ENCODE data around the gene TOP2B. TPM values are rescaled to one million over a fixed set of nuclear protein-coding genes. Genes with fewer than 3 reads are reported as not detected.

Gene TOP2B
- total and polyA plus RNA-seq, 4 donors: 211 to 331 (median 254) TPM

GRCh38 chr3:25581335-25581734 is 83.4 kb downstream of the TOP2B start:
- H3K27ac ChIP-seq (ENCODE audit: low read depth, low read length): no peak overlapping the region
- no peak overlapping the region for H3K4me3 ChIP-seq (ENCODE audit: low read depth, low read length)
- 100% methylated on average over 2 of the region's 7 CpGs for WGBS (ENCODE audit: insufficient coverage)
- H3K27me3 ChIP-seq (ENCODE audit: control insufficient read depth, insufficient read depth, low read length): no peaks in the 10 kb centered on the region
- no peaks in the 10 kb centered on the region for H3K4me1 ChIP-seq (ENCODE audit: control insufficient read depth, insufficient read depth, low read length)
- peaks cover 5% of the 10 kb centered on the region for H3K36me3 ChIP-seq (ENCODE audit: control insufficient read depth, insufficient read depth, low read length)
- H3K9me3 ChIP-seq (ENCODE audit: control insufficient read depth, insufficient read depth, low read length): peaks cover 2% of the 10 kb centered on the region
- DNase-seq (ENCODE audit: low read depth in 4 of 6, low spot score in 6 of 6): no peak

GRCh38 chr3:25580534-25580933 is 84.2 kb downstream of the TOP2B start:
- no peak for DNase-seq (ENCODE audit: low read depth in 4 of 6, low spot score in 6 of 6)
- Histone ChIP-seq H3K4me1 (ENCODE audit: control insufficient read depth, insufficient read depth, low read length) (no peaks in the 10 kb centered on the region), H3K4me3 (ENCODE audit: low read depth, low read length) (no peak overlapping the region), H3K9me3 (ENCODE audit: control insufficient read depth, insufficient read depth, low read length) (peaks cover 2% of the 10 kb centered on the region), H3K27me3 (ENCODE audit: control insufficient read depth, insufficient read depth, low read length) (no peaks in the 10 kb centered on the region), H3K36me3 (ENCODE audit: control insufficient read depth, insufficient read depth, low read length) (peaks cover 5% of the 10 kb centered on the region), H3K27ac (ENCODE audit: low read depth, low read length) (no peak overlapping the region)
- 92% methylated on average over 7 of the region's 8 CpGs for WGBS (ENCODE audit: insufficient coverage)

GRCh38 chr3:25578059-25578458 is 86.6 kb downstream of the TOP2B start:
- H3K27ac ChIP-seq (ENCODE audit: low read depth, low read length): no peak overlapping the region
- WGBS (ENCODE audit: insufficient coverage): 77% methylated on average over 4 of the region's 10 CpGs
- H3K36me3 ChIP-seq (ENCODE audit: control insufficient read depth, insufficient read depth, low read length): peaks cover 5% of the 10 kb centered on the region
- peaks cover 2% of the 10 kb centered on the region for H3K9me3 ChIP-seq (ENCODE audit: control insufficient read depth, insufficient read depth, low read length)
- no peak overlapping the region for H3K4me3 ChIP-seq (ENCODE audit: low read depth, low read length)
- H3K27me3 ChIP-seq (ENCODE audit: control insufficient read depth, insufficient read depth, low read length): no peaks in the 10 kb centered on the region
- H3K4me1 ChIP-seq (ENCODE audit: control insufficient read depth, insufficient read depth, low read length): no peaks in the 10 kb centered on the region
- peak in 1 of 6 donors; percentile 82 for DNase-seq (ENCODE audit: low read depth in 4 of 6, low spot score in 6 of 6)

GRCh38 chr3:25576831-25577454 is 87.8 kb downstream of the TOP2B start:
- no peaks in the 10 kb centered on the region for H3K27me3 ChIP-seq (ENCODE audit: control insufficient read depth, insufficient read depth, low read length)
- no peaks in the 10 kb centered on the region for H3K9me3 ChIP-seq (ENCODE audit: control insufficient read depth, insufficient read depth, low read length)
- 90% methylated on average over 8 of the region's 15 CpGs for WGBS (ENCODE audit: insufficient coverage)
- no peak overlapping the region for H3K4me3 ChIP-seq (ENCODE audit: low read depth, low read length)
- H3K27ac ChIP-seq (ENCODE audit: low read depth, low read length): no peak overlapping the region
- peaks cover 5% of the 10 kb centered on the region for H3K36me3 ChIP-seq (ENCODE audit: control insufficient read depth, insufficient read depth, low read length)
- no peak for DNase-seq (ENCODE audit: low read depth in 4 of 6, low spot score in 6 of 6)
- H3K4me1 ChIP-seq (ENCODE audit: control insufficient read depth, insufficient read depth, low read length): no peaks in the 10 kb centered on the region

- H3K27ac ChIP-seq (ENCODE audit: low read depth, low read length): no peak overlapping the region
- WGBS (ENCODE audit: insufficient coverage): 96% methylated on average over 2 of the region's 4 CpGs
- no peak overlapping the region for H3K4me3 ChIP-seq (ENCODE audit: low read depth, low read length)
- H3K4me1 ChIP-seq (ENCODE audit: control insufficient read depth, insufficient read depth, low read length): no peaks in the 10 kb centered on the region
- H3K36me3 ChIP-seq (ENCODE audit: control insufficient read depth, insufficient read depth, low read length): peaks cover 2% of the 10 kb centered on the region
- no peaks in the 10 kb centered on the region for H3K9me3 ChIP-seq (ENCODE audit: control insufficient read depth, insufficient read depth, low read length)
- no peak for DNase-seq (ENCODE audit: low read depth in 4 of 6, low spot score in 6 of 6)
- H3K27me3 ChIP-seq (ENCODE audit: control insufficient read depth, insufficient read depth, low read length): no peaks in the 10 kb centered on the region
Observed at GRCh38 chr3:25576146-25576545, 88.6 kb downstream of the TOP2B start.

- H3K4me1 ChIP-seq (ENCODE audit: control insufficient read depth, insufficient read depth, low read length): no peaks in the 10 kb centered on the region
- H3K27me3 ChIP-seq (ENCODE audit: control insufficient read depth, insufficient read depth, low read length): no peaks in the 10 kb centered on the region
- WGBS (ENCODE audit: insufficient coverage): 96% methylated on average over 12 of the region's 12 CpGs
- no peaks in the 10 kb centered on the region for H3K9me3 ChIP-seq (ENCODE audit: control insufficient read depth, insufficient read depth, low read length)
- H3K4me3 ChIP-seq (ENCODE audit: low read depth, low read length): no peak overlapping the region
- no peak for DNase-seq (ENCODE audit: low read depth in 4 of 6, low spot score in 6 of 6)
- H3K27ac ChIP-seq (ENCODE audit: low read depth, low read length): no peak overlapping the region
- H3K36me3 ChIP-seq (ENCODE audit: control insufficient read depth, insufficient read depth, low read length): peaks cover 3% of the 10 kb centered on the region
Observed at GRCh38 chr3:25575001-25575400, 89.7 kb downstream of the TOP2B start.

GRCh38 chr3:25574172-25574765 is 90.4 kb downstream of the TOP2B start:
- no peaks in the 10 kb centered on the region for H3K9me3 ChIP-seq (ENCODE audit: control insufficient read depth, insufficient read depth, low read length)
- DNase-seq (ENCODE audit: low read depth in 4 of 6, low spot score in 6 of 6): no peak
- 100% methylated on average over 6 of the region's 16 CpGs for WGBS (ENCODE audit: insufficient coverage)
- no peak overlapping the region for H3K27ac ChIP-seq (ENCODE audit: low read depth, low read length)
- H3K4me3 ChIP-seq (ENCODE audit: low read depth, low read length): no peak overlapping the region
- no peaks in the 10 kb centered on the region for H3K4me1 ChIP-seq (ENCODE audit: control insufficient read depth, insufficient read depth, low read length)
- H3K36me3 ChIP-seq (ENCODE audit: control insufficient read depth, insufficient read depth, low read length): peaks cover 3% of the 10 kb centered on the region
- H3K27me3 ChIP-seq (ENCODE audit: control insufficient read depth, insufficient read depth, low read length): no peaks in the 10 kb centered on the region

GRCh38 chr3:25573386-25574171 is 91.1 kb downstream of the TOP2B start:
- no peak overlapping the region for H3K4me3 ChIP-seq (ENCODE audit: low read depth, low read length)
- H3K9me3 ChIP-seq (ENCODE audit: control insufficient read depth, insufficient read depth, low read length): no peaks in the 10 kb centered on the region
- no peaks in the 10 kb centered on the region for H3K27me3 ChIP-seq (ENCODE audit: control insufficient read depth, insufficient read depth, low read length)
- peaks cover 3% of the 10 kb centered on the region for H3K36me3 ChIP-seq (ENCODE audit: control insufficient read depth, insufficient read depth, low read length)
- DNase-seq (ENCODE audit: low read depth in 4 of 6, low spot score in 6 of 6): peak in 2 of 6 donors; percentile 21 to 37
- WGBS (ENCODE audit: insufficient coverage): 52% methylated on average over 4 of the region's 19 CpGs
- H3K4me1 ChIP-seq (ENCODE audit: control insufficient read depth, insufficient read depth, low read length): no peaks in the 10 kb centered on the region
- no peak overlapping the region for H3K27ac ChIP-seq (ENCODE audit: low read depth, low read length)

GRCh38 chr3:25572919-25573385 is 91.8 kb downstream of the TOP2B start:
- Histone ChIP-seq H3K36me3 (ENCODE audit: control insufficient read depth, insufficient read depth, low read length) (peaks cover 3% of the 10 kb centered on the region), H3K4me1 (ENCODE audit: control insufficient read depth, insufficient read depth, low read length) (no peaks in the 10 kb centered on the region), H3K9me3 (ENCODE audit: control insufficient read depth, insufficient read depth, low read length) (no peaks in the 10 kb centered on the region), H3K27me3 (ENCODE audit: control insufficient read depth, insufficient read depth, low read length) (no peaks in the 10 kb centered on the region), H3K4me3 (ENCODE audit: low read depth, low read length) (no peak overlapping the region), H3K27ac (ENCODE audit: low read depth, low read length) (no peak overlapping the region)
- WGBS (ENCODE audit: insufficient coverage): 78% methylated on average over 14 of the region's 14 CpGs
- peak in 1 of 6 donors; percentile 23 for DNase-seq (ENCODE audit: low read depth in 4 of 6, low spot score in 6 of 6)

Data from spinal cord (tissue), 10 donors.